ENCODE measurements around the gene EXOSC10. TPM values are rescaled to one million over a fixed set of nuclear protein-coding genes. Genes with fewer than 3 reads are reported as not detected.
A peak's percentile ranks its signal among the peaks of the same experiment; 100 is the strongest.

EXOSC10 gene
- total and polyA plus RNA-seq, 2 of the 13 experiments (the other 11 are each of a cell fraction or from before 2014, with no cell fraction given) = 48.4 to 67.6 TPM

DNA sequence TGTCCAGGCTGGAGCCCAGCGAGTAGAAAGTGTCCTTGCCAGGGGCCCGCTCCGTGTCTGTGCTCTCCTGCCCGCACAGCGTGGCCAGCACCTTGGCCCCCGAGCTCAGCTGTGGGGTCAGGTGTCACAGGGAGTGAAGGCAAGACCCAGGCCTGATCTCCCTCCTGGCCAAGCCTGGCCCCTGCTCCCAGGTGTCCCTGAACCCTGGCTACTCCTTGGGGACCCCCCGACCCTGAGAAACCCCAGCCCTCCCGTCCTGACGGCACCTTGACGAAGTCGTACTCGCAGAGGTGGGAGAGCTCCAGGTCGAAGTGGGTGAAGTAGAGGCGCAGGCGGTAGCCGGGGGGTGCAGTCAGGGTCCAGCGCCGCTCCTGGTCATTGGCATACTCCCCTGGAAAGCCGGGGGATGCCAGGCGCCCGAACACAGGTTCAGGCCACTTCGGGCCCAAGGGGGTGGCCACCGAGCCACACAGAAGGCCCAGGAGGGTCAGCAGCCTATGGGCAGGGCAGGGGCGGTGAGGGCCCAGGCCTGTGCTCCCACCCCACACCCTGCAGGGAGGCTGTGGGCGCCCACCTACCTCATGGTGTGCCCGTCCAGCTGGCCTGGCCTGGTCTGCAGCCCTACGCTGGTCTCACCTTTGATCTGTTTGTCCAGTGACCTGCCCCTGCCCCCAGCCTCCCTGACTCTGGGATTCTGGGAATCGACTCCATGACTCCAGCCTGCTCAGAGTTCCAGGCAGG, 52.9 kb downstream of the EXOSC10 start, which contains the start of gene MASP2 (continued):
- TF ChIP-seq, protein P1, sequence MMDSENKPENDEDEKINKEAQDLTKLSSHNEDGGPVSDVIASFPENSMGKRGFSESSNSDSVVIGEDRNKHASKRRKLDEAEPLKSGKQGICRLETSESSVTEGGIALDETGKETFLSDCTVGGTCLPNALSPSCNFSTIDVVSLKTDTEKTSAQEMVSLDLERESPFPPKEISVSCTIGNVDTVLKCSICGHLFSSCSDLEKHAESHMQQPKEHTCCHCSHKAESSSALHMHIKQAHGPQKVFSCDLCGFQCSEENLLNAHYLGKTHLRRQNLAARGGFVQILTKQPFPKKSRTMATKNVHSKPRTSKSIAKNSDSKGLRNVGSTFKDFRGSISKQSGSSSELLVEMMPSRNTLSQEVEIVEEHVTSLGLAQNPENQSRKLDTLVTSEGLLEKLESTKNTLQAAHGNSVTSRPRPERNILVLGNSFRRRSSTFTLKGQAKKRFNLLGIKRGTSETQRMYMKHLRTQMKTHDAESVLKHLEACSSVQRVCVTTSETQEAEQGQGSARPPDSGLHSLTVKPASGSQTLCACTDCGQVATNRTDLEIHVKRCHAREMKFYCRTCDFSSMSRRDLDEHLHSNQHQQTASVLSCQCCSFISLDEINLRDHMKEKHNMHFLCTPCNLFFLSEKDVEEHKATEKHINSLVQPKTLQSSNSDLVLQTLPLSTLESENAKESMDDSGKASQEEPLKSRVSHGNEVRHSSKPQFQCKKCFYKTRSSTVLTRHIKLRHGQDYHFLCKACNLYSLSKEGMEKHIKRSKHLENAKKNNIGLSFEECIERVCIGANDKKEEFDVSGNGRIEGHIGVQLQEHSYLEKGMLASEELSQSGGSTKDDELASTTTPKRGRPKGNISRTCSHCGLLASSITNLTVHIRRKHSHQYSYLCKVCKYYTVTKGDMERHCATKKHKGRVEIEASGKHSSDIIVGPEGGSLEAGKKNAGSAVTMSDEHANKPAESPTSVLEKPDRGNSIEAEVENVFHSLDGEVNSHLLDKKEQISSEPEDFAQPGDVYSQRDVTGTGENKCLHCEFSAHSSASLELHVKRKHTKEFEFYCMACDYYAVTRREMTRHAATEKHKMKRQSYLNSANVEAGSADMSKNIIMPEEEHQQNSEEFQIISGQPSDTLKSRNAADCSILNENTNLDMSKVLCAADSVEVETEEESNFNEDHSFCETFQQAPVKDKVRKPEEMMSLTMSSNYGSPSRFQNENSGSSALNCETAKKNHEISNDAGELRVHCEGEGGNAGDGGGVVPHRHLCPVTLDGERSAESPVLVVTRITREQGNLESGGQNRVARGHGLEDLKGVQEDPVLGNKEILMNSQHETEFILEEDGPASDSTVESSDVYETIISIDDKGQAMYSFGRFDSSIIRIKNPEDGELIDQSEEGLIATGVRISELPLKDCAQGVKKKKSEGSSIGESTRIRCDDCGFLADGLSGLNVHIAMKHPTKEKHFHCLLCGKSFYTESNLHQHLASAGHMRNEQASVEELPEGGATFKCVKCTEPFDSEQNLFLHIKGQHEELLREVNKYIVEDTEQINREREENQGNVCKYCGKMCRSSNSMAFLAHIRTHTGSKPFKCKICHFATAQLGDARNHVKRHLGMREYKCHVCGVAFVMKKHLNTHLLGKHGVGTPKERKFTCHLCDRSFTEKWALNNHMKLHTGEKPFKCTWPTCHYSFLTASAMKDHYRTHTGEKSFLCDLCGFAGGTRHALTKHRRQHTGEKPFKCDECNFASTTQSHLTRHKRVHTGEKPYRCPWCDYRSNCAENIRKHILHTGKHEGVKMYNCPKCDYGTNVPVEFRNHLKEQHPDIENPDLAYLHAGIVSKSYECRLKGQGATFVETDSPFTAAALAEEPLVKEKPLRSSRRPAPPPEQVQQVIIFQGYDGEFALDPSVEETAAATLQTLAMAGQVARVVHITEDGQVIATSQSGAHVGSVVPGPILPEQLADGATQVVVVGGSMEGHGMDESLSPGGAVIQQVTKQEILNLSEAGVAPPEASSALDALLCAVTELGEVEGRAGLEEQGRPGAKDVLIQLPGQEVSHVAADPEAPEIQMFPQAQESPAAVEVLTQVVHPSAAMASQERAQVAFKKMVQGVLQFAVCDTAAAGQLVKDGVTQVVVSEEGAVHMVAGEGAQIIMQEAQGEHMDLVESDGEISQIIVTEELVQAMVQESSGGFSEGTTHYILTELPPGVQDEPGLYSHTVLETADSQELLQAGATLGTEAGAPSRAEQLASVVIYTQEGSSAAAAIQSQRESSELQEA (CRISPR knock-in tag; IDR thresholded peaks at IDR 0.05; ENCODE audit: not compliant biosample characterization) = peak; percentile 50
- TF ChIP-seq MYC (CRISPR knock-in tag; IDR thresholded peaks at IDR 0.05; ENCODE audit: borderline replicate concordance) = peak; percentile 86
- TF ChIP-seq MAF1 (CRISPR knock-in tag; IDR thresholded peaks at IDR 0.05; ENCODE audit: borderline replicate concordance) = no peak
- TF ChIP-seq SAP130 (CRISPR knock-in tag; IDR thresholded peaks at IDR 0.05; ENCODE audit: low read depth) = peak; percentile 55
- TF ChIP-seq, protein P2, sequence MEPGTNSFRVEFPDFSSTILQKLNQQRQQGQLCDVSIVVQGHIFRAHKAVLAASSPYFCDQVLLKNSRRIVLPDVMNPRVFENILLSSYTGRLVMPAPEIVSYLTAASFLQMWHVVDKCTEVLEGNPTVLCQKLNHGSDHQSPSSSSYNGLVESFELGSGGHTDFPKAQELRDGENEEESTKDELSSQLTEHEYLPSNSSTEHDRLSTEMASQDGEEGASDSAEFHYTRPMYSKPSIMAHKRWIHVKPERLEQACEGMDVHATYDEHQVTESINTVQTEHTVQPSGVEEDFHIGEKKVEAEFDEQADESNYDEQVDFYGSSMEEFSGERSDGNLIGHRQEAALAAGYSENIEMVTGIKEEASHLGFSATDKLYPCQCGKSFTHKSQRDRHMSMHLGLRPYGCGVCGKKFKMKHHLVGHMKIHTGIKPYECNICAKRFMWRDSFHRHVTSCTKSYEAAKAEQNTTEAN (CRISPR knock-in tag; conservative IDR thresholded peaks at IDR 0.05) = no peak
- TF ChIP-seq, protein P3, sequence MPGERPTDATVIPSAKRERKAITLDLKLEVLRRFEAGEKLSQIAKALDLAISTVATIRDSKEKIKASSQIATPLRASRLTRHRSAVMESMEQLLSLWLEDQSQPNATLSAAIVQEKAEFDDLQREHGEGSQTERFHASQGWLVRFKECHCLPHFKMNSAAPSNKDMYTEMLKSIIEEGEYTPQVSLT (CRISPR knock-in tag; IDR thresholded peaks at IDR 0.05; ENCODE audit: borderline replicate concordance, low read depth) = no peak
- no peak for TF ChIP-seq ZNF550 (CRISPR knock-in tag; IDR thresholded peaks at IDR 0.05; ENCODE audit: borderline replicate concordance)
- no peak; the same call in 1 of the 2 replicates for TF ChIP-seq KDM4B (CRISPR knock-in tag; IDR thresholded peaks at IDR 0.05)
- TF ChIP-seq, protein P4, sequence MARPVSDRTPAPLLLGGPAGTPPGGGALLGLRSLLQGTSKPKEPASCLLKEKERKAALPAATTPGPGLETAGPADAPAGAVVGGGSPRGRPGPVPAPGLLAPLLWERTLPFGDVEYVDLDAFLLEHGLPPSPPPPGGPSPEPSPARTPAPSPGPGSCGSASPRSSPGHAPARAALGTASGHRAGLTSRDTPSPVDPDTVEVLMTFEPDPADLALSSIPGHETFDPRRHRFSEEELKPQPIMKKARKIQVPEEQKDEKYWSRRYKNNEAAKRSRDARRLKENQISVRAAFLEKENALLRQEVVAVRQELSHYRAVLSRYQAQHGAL (CRISPR knock-in tag; IDR thresholded peaks at IDR 0.05; ENCODE audit: not compliant biosample characterization) = no peak
- TF ChIP-seq ZNF207 (IDR thresholded peaks at IDR 0.05; ENCODE audit: borderline replicate concordance) = no peak
- TF ChIP-seq, protein P5, sequence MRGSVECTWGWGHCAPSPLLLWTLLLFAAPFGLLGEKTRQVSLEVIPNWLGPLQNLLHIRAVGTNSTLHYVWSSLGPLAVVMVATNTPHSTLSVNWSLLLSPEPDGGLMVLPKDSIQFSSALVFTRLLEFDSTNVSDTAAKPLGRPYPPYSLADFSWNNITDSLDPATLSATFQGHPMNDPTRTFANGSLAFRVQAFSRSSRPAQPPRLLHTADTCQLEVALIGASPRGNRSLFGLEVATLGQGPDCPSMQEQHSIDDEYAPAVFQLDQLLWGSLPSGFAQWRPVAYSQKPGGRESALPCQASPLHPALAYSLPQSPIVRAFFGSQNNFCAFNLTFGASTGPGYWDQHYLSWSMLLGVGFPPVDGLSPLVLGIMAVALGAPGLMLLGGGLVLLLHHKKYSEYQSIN (CRISPR knock-in tag; IDR thresholded peaks at IDR 0.05; ENCODE audit: borderline replicate concordance) = no peak
- TF ChIP-seq REPIN1 (CRISPR knock-in tag; IDR thresholded peaks at IDR 0.05; ENCODE audit: borderline replicate concordance, low read depth) = no peak
- TF ChIP-seq RCOR2 (CRISPR knock-in tag; IDR thresholded peaks at IDR 0.05) = no peak
- no peak for TF ChIP-seq MBD4 (IDR thresholded peaks at IDR 0.05; ENCODE audit: borderline replicate concordance, low read length)
- TF ChIP-seq, protein P6, sequence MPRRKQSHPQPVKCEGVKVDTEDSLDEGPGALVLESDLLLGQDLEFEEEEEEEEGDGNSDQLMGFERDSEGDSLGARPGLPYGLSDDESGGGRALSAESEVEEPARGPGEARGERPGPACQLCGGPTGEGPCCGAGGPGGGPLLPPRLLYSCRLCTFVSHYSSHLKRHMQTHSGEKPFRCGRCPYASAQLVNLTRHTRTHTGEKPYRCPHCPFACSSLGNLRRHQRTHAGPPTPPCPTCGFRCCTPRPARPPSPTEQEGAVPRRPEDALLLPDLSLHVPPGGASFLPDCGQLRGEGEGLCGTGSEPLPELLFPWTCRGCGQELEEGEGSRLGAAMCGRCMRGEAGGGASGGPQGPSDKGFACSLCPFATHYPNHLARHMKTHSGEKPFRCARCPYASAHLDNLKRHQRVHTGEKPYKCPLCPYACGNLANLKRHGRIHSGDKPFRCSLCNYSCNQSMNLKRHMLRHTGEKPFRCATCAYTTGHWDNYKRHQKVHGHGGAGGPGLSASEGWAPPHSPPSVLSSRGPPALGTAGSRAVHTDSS (CRISPR knock-in tag; conservative IDR thresholded peaks at IDR 0.05) = no peak

All from HepG2 (cell line).